ENCODE results near the gene KRTAP3-1.

DNA sequence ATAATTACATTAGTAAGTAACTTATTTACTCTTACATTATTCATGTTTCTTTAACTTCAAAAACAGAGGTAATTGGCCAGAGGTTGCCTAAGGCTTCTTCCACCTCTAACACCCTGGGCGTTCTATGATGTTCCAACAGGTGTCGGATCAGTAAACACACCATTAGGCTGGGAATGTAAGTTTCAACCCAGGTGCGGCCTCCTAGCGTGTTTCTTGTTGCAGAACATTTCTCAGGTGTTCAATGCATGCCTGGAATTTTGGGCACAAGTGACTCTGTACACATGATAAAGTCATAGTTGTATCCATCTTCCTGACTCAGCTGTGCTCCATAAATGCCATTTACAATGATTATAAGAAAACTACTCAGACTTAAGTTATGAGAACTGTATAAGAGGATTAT lies 45.1 kb upstream of the KRTAP3-1 start:
- TF ChIP-seq, protein P1, sequence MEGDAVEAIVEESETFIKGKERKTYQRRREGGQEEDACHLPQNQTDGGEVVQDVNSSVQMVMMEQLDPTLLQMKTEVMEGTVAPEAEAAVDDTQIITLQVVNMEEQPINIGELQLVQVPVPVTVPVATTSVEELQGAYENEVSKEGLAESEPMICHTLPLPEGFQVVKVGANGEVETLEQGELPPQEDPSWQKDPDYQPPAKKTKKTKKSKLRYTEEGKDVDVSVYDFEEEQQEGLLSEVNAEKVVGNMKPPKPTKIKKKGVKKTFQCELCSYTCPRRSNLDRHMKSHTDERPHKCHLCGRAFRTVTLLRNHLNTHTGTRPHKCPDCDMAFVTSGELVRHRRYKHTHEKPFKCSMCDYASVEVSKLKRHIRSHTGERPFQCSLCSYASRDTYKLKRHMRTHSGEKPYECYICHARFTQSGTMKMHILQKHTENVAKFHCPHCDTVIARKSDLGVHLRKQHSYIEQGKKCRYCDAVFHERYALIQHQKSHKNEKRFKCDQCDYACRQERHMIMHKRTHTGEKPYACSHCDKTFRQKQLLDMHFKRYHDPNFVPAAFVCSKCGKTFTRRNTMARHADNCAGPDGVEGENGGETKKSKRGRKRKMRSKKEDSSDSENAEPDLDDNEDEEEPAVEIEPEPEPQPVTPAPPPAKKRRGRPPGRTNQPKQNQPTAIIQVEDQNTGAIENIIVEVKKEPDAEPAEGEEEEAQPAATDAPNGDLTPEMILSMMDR (IDR thresholded peaks at IDR 0.05) = no peak
- TF ChIP-seq EP300 (IDR thresholded peaks at IDR 0.05) = no peak
